Kidney (tissue), 14 donors: ENCODE data around the gene PKMYT1. TPM values are rescaled to one million over a fixed set of nuclear protein-coding genes. Genes with fewer than 3 reads are reported as not detected.
A peak's percentile ranks its signal among the peaks of the same experiment; 100 is the strongest.

Source experiments
- DNase-seq, 5 donors: peaks; one replicate each; pipeline ENCODE4 v3.0.0-alpha.2; 2013 to 2020
- FAIRE-seq: peaks from 2 replicates; lab custom pipeline; 2012; peaks lifted over from hg19 to GRCh38; lab: Jason Lieb, UNC
- H3K27ac ChIP-seq, 2 donors: one replicate each; pipeline ENCODE4 v1.7.0; 2013; ENCODE audit warnings: low read depth in 2 of 2, low read length in 2 of 2, inconsistent platforms in 1 of 2
- H3K27me3 ChIP-seq: one replicate; pipeline ENCODE4 v1.7.1; 2013; ENCODE audit warnings: low read length, inconsistent platforms; ENCODE audit not compliant: control insufficient read depth, insufficient read depth
- H3K36me3 ChIP-seq, 3 donors: one replicate each; pipeline versions ENCODE4 v1.7.0 to v1.7.1; 2013; ENCODE audit warnings: low read length in 3 of 3, control low read depth in 1 of 3, inconsistent platforms in 1 of 3; ENCODE audit not compliant: insufficient read depth in 3 of 3, control insufficient read depth in 2 of 3
- H3K4me1 ChIP-seq, 3 donors: one replicate each; pipeline versions ENCODE4 v1.7.0 to v1.7.1; 2013; ENCODE audit warnings: low read length in 3 of 3, inconsistent platforms in 1 of 3, low read depth in 1 of 3; ENCODE audit not compliant: control insufficient read depth in 2 of 3, insufficient read depth in 2 of 3
- H3K4me3 ChIP-seq, 3 donors: one replicate each; pipeline versions ENCODE4 v1.7.0 to v1.8.1; 2013; ENCODE audit warnings: low read length in 3 of 3, control low read depth in 1 of 3, inconsistent platforms in 1 of 3
- H3K9ac ChIP-seq, 3 donors: one replicate each; pipeline versions ENCODE4 v1.7.0 to v1.7.1; 2013; ENCODE audit warnings: low read length in 3 of 3, control low read depth in 1 of 3, inconsistent platforms in 1 of 3
- H3K9me3 ChIP-seq, 3 donors: one replicate each; pipeline versions ENCODE4 v1.7.0 to v1.7.1; 2013; ENCODE audit warnings: low read length in 3 of 3, control low read depth in 1 of 3, inconsistent platforms in 1 of 3; ENCODE audit not compliant: control insufficient read depth in 2 of 3, insufficient read depth in 1 of 3
- intact Hi-C: fragments of 100-400 bp; cut with DNase I; formaldehyde crosslinking; loops from one replicate; pipeline ENCODE4 v1.11.1; 2022
- polyA plus RNA-seq: library from polyadenylated mRNA; stranded (reverse); fragments of 350-450 nt; fragmentation: Illumina TruSeq; extraction: RNeasy Lipid Tissue Mini Kit (QIAGEN cat#74804); gene quantifications from one replicate; pipeline ENCODE4 v1.2.3, GENCODE V29; 2014; ENCODE audit warnings: low read depth, low replicate concordance; ENCODE audit not compliant: insufficient read depth
- total RNA-seq: library from RNA; stranded (reverse); fragmentation: NEBNext Ultra II Directional; extraction: Animal tissue kit (Norgen Biotek cat#: 25700); gene quantifications from one replicate; pipeline ENCODE4 v1.2.1, GENCODE V29; 2021
- TF ChIP-seq, protein P1 (sequence below): IDR thresholded peaks from 3 replicates; pipeline ENCODE4 v1.5.1; 2012; ENCODE audit warnings: mild to moderate bottlenecking, moderate library complexity, borderline replicate concordance; ENCODE audit not compliant: insufficient read depth; ENCODE audit errors: extremely low read depth
- donor health status: control.
- donor health status: control.
- donor health status: control.
- donor health status: control.
- donor health status: control.
- donor health status: DM: yes; HTN: yes; CAD: no.
- donor health status: Normal renal cell carcinoma (clear cell type).

Gene PKMYT1
- total and polyA plus RNA-seq, 2 donors from 2014 or later = 0.97 to 2.2 TPM

GRCh38 chr16:2969545-2970521 lies 10.4 kb downstream of the PKMYT1 start:
- H3K36me3 ChIP-seq = no peaks in the 10 kb centered on the region
- no peaks in the 10 kb centered on the region for H3K9me3 ChIP-seq
- no peak overlapping the region for H3K27ac ChIP-seq
- DNase-seq (peak in 4 of 5 donors; percentile 39 to 85 (median 68)), FAIRE-seq (no peak)
- TF ChIP-seq, protein P1, sequence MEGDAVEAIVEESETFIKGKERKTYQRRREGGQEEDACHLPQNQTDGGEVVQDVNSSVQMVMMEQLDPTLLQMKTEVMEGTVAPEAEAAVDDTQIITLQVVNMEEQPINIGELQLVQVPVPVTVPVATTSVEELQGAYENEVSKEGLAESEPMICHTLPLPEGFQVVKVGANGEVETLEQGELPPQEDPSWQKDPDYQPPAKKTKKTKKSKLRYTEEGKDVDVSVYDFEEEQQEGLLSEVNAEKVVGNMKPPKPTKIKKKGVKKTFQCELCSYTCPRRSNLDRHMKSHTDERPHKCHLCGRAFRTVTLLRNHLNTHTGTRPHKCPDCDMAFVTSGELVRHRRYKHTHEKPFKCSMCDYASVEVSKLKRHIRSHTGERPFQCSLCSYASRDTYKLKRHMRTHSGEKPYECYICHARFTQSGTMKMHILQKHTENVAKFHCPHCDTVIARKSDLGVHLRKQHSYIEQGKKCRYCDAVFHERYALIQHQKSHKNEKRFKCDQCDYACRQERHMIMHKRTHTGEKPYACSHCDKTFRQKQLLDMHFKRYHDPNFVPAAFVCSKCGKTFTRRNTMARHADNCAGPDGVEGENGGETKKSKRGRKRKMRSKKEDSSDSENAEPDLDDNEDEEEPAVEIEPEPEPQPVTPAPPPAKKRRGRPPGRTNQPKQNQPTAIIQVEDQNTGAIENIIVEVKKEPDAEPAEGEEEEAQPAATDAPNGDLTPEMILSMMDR = peak; percentile 12
- intact Hi-C loops = no loop called here
- H3K27me3 ChIP-seq = peaks cover 15% of the 10 kb centered on the region
- H3K4me3 ChIP-seq = peak overlapping the region; percentile 16 to 54 (median 38)
- H3K4me1 ChIP-seq = peaks cover 0 to 8% (median 0%) of the 10 kb centered on the region in 3 donors
- no peak overlapping the region for H3K9ac ChIP-seq

- no peak within 1 kb of the TSS for H3K9ac ChIP-seq
- H3K4me3 ChIP-seq = peak within 1 kb of the TSS; percentile 26 to 68 (median 60)
- H3K27me3 ChIP-seq = peaks cover 15% of the 10 kb centered on the region
- H3K27ac ChIP-seq = peak within 1 kb of the TSS in 1 of 2 donors; percentile 43
- DNase-seq (peak; percentile 87 to 95 (median 94)), FAIRE-seq (no peak)
- H3K36me3 ChIP-seq = no peaks in the 10 kb centered on the region
- TF ChIP-seq, protein P1 = no peak
- intact Hi-C loops = no loop called here
- H3K9me3 ChIP-seq = no peaks in the 10 kb centered on the region
- H3K4me1 ChIP-seq = peaks cover 0 to 15% (median 0%) of the 10 kb centered on the region in 3 donors
Observed at GRCh38 chr16:2968738-2969544, 11.3 kb downstream of the PKMYT1 start, which contains the start of gene PAQR4. Gene PAQR4, plus strand, starts transcription at chr16:2969348. Its CDS starts 327 bp downstream, at chr16:2969675.

GRCh38 chr16:2968368-2968737 lies 11.9 kb downstream of the PKMYT1 start:
- peaks cover 0 to 19% (median 0%) of the 10 kb centered on the region in 3 donors for H3K4me1 ChIP-seq
- no peak overlapping the region for H3K27ac ChIP-seq
- intact Hi-C loops = no loop called here
- H3K9me3 ChIP-seq = no peaks in the 10 kb centered on the region
- no peaks in the 10 kb centered on the region for H3K36me3 ChIP-seq
- H3K27me3 ChIP-seq = peaks cover 15% of the 10 kb centered on the region
- DNase-seq (no peak), FAIRE-seq (no peak)
- peak overlapping the region in 1 of 3 donors; percentile 68 for H3K4me3 ChIP-seq
- H3K9ac ChIP-seq = no peak overlapping the region
- TF ChIP-seq, protein P1 = no peak
